K562 (cell line): ENCODE data around the gene RPL3. TPM values are rescaled to one million over a fixed set of nuclear protein-coding genes. Genes with fewer than 3 reads are reported as not detected.

Source experiments
- ADNP ChIP-seq: fragments of 200-800 bp; sonication (Bioruptor generic); IDR thresholded peaks from 2 replicates; pipeline ENCODE4 v1.6.1; 2016; ENCODE audit warnings: missing genetic modification characterization, missing compliant biosample characterization
- ATF4 ChIP-seq: fragments of 450-650 bp; formaldehyde crosslinking; IDR thresholded peaks from 2 replicates; pipeline ENCODE4 v1.4.0; 2022; ENCODE audit warnings: mild to moderate bottlenecking, moderate library complexity
- ATF7 ChIP-seq: fragments of 450-650 bp; IDR thresholded peaks from 2 replicates; pipeline ENCODE4 v1.7.1; 2014; ENCODE audit warnings: mild to moderate bottlenecking, moderate library complexity
- CBX3 ChIP-seq, 2 experiments: IDR thresholded peaks; 1 replicate in 1 of 2; 2 replicates in 1 of 2; pipeline ENCODE4 v1.6.1; 2012; ENCODE audit warnings: inconsistent platforms in 2 of 2, low read length in 2 of 2, borderline replicate concordance in 1 of 2, control low read depth in 1 of 2
- HDAC1 ChIP-seq, 2 experiments: fragments of 450-650 bp; IDR thresholded peaks; 2 replicates each; pipeline ENCODE4 v1.6.1; 2016 to 2017; ENCODE audit warnings: inconsistent platforms in 1 of 2, mild to moderate bottlenecking in 1 of 2, moderate library complexity in 1 of 2
- KDM1A ChIP-seq, 2 experiments: fragments of 450-650 bp; IDR thresholded peaks; 2 replicates each; pipeline ENCODE4 v1.6.1; 2016; ENCODE audit warnings: mild to moderate bottlenecking in 2 of 2
- KHSRP ChIP-seq: fragments of 450-650 bp; IDR thresholded peaks from 2 replicates; pipeline ENCODE4 v1.6.1; 2017
- KLF6 ChIP-seq: fragments of 250-450 bp; sonication (Bioruptor Pico); IDR thresholded peaks from 2 replicates; pipeline ENCODE4 v1.4.0; 2020; ENCODE audit warnings: mild to moderate bottlenecking, moderate library complexity, borderline replicate concordance
- PHB ChIP-seq: fragments of 250-450 bp; sonication (Bioruptor Pico); IDR thresholded peaks from 2 replicates; pipeline ENCODE4 v1.5.0; 2021
- PRDM10 ChIP-seq: fragments of 450-650 bp; IDR thresholded peaks from 2 replicates; pipeline ENCODE4 v1.6.1; 2018; ENCODE audit not compliant: partially characterized antibody
- RBM25 ChIP-seq: fragments of 200-400 bp; formaldehyde crosslinking; IDR thresholded peaks from 2 replicates; pipeline ENCODE4 v1.6.1; 2018; ENCODE audit warnings: low read length, low read depth, moderate library complexity; ENCODE audit not compliant: severe bottlenecking
- RCOR1 ChIP-seq, 2 experiments: IDR thresholded peaks; 2 replicates each; pipeline ENCODE4 v1.6.1; 2012; ENCODE audit warnings: low read depth in 2 of 2, low read length in 2 of 2, borderline replicate concordance in 1 of 2, improper control_type of control experiment in 1 of 2
- SAFB ChIP-seq: fragments of 200-400 bp; formaldehyde crosslinking; IDR thresholded peaks from 2 replicates; pipeline ENCODE4 v1.6.1; 2017; ENCODE audit warnings: low read depth, low read length, borderline replicate concordance
- SMARCA5 ChIP-seq: fragments of 450-650 bp; IDR thresholded peaks from 2 replicates; pipeline ENCODE4 v1.6.1; 2016
- SMARCB1 ChIP-seq: IDR thresholded peaks from 2 replicates; pipeline ENCODE4 v1.6.1; 2011; ENCODE audit warnings: improper control_type of control experiment, low read depth; ENCODE audit not compliant: insufficient read length
- TRIM28 ChIP-seq: fragments of 450-650 bp; IDR thresholded peaks from 2 replicates; pipeline ENCODE4 v1.6.1; 2017
- TSHZ1 ChIP-seq: fragments of 250-450 bp; sonication (Bioruptor Pico); IDR thresholded peaks from 2 replicates; pipeline ENCODE4 v1.4.0; 2020; ENCODE audit warnings: mild to moderate bottlenecking, moderate library complexity
- ZNF133 ChIP-seq: fragments of 250-450 bp; sonication (Bioruptor Pico); IDR thresholded peaks from 2 replicates; pipeline ENCODE4 v1.4.0; 2020; ENCODE audit warnings: mild to moderate bottlenecking
- ZNF224 ChIP-seq: sonication (generic); formaldehyde crosslinking; IDR thresholded peaks from 2 replicates; pipeline ENCODE4 v1.8.0; 2022; ENCODE audit warnings: mild to moderate bottlenecking, missing genetic modification reagents
- polyA plus RNA-seq, 8 experiments: library from polyadenylated mRNA; depleted of rRNA in 4 of 8; stranded (reverse) in 5 of 8; unstranded in 3 of 8; fragments of >200 nt; fragmentation: Nextera tagmentation in 2 of 8; fragmentation: Illumina TruSeq in 1 of 8; extraction: Ambion mirVana in 2 of 8; extraction: Trizol in 1 of 8; gene quantifications; 2 replicates each; pipeline versions ENCODE4 v1.2.1 to v1.2.3, GENCODE V29; 2011 to 2014; ENCODE audit warnings: inconsistent platforms in 1 of 8, missing spikeins in 1 of 8
- total RNA-seq, 7 experiments: library from RNA; depleted of rRNA in 6 of 7; stranded (reverse); fragments of >200 nt in 6 of 7; fragmentation: Illumina TruSeq in 2 of 7; extraction: Trizol in 2 of 7; gene quantifications; 2 replicates each; pipeline versions ENCODE4 v1.2.1 to v1.2.3, GENCODE V29; 2011 to 2021; ENCODE audit warnings: low replicate concordance in 1 of 7

Gene RPL3
- total and polyA plus RNA-seq, 9 of the 15 experiments (the other 6 are each of a cell fraction or from before 2014, with no cell fraction given): 1,624 to 4,066 (median 2,565) TPM

DNA sequence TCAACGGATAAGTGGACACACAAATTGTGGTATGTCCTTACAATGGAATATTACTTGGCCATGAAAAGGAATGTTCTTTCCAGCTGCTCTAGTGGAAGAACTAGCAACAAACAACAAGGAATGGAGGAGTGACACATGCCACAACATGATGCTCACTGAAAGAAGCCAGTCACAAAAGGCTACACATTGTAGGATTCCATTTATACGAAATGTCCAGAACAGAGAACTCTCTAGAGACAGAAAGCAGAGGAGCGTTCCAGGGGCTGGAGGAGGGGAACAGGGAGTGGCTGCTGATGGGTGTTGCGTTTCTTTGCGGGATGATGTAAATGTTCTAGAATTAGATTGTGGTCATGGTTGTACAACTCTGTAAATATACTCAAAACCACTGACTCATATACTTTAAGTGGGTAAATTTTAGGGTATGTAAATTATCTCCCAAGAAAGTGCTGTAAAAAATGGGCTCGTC is 42.2 kb downstream of the RPL3 start (continued):
- peak; percentile 56 for TF ChIP-seq PRDM10
- TF ChIP-seq RCOR1 (IDR thresholded peaks at IDR 0.05; ENCODE audit: borderline replicate concordance in 1 of 2, low read depth in 2 of 2, low read length in 2 of 2): 0 out of 4 replicates have a peak, but pooled peaks of 1 of the 2 experiments have one; percentile 25
- no peak for TF ChIP-seq KLF6
- no peak for TF ChIP-seq TSHZ1 (CRISPR knock-in tag)
- TF ChIP-seq RBM25: peak; percentile 91
- TF ChIP-seq SMARCA5: peak; percentile 84; the same call in 1 of the 2 replicates
- no peak for TF ChIP-seq SMARCB1
- TF ChIP-seq ADNP: peak; percentile 60
- 0 out of 4 replicates have a peak, but pooled peaks of 1 of the 2 experiments have one; percentile 24 for TF ChIP-seq HDAC1 (IDR thresholded peaks at IDR 0.05)
- peak in 1 of 2 experiments; percentile 89; a peak in 2 of 3 replicates for TF ChIP-seq CBX3 (IDR thresholded peaks at IDR 0.05; ENCODE audit: borderline replicate concordance in 1 of 2, low read length in 2 of 2)
- TF ChIP-seq SAFB: no peak
- no peak for TF ChIP-seq PHB (CRISPR knock-in tag)
- TF ChIP-seq ZNF224 (CRISPR knock-in tag): no peak
- peak; percentile 79 for TF ChIP-seq TRIM28
- peak; percentile 62 to 82; a peak in 3 of 4 replicates for TF ChIP-seq KDM1A (IDR thresholded peaks at IDR 0.05)
- TF ChIP-seq ATF4 (CRISPR knock-in tag): no peak
- TF ChIP-seq KHSRP: no peak
- TF ChIP-seq ZNF133 (CRISPR knock-in tag): no peak
- TF ChIP-seq ATF7: 0 out of 2 replicates have a peak, but pooled peaks have one; percentile 13
